SK-N-MC (cell line): Measurements from ENCODE around the gene GSTT2.

Experiments
- EZH2 ChIP-seq: fragments of 200-600 bp; sonication (generic); IDR thresholded peaks from one replicate; pipeline ENCODE4 v1.6.1; 2017; ENCODE audit warnings: antibody characterized with exemption
- POLR2AphosphoS5 ChIP-seq: IDR thresholded peaks from 2 replicates; pipeline ENCODE4 v1.6.1; 2012; ENCODE audit warnings: mild to moderate bottlenecking, low read depth, low read length, borderline replicate concordance

DNA sequence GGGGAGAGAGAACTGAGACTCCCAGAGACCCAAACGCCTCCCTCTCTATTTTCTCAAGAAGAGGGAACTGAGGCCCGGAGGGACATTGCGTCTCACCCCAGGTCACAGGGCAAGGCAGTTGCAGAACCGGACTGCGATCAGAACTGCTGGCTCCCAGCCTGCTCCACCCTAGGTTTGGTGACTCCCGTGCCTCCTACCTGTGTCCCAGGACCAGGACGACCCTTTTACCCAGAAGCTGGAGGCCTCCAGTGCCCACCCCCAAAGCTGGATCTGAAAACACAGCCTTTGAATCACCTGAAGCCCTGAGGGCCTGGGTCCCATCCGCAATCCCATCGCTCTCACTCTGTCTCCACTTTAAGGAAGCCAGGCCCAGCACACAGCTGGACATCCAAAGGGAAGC is 24.0 kb downstream of the GSTT2 start:
- no peak for TF ChIP-seq POLR2AphosphoS5
- no peak for TF ChIP-seq EZH2
